ENCODE measurements around the gene QRSL1. TPM values are rescaled to one million over a fixed set of nuclear protein-coding genes. Genes with fewer than 3 reads are reported as not detected.

The QRSL1 gene
- total RNA-seq, 3 donors from 2014 or later, result 7.4 to 17.1 (median 9.2) TPM

DNA sequence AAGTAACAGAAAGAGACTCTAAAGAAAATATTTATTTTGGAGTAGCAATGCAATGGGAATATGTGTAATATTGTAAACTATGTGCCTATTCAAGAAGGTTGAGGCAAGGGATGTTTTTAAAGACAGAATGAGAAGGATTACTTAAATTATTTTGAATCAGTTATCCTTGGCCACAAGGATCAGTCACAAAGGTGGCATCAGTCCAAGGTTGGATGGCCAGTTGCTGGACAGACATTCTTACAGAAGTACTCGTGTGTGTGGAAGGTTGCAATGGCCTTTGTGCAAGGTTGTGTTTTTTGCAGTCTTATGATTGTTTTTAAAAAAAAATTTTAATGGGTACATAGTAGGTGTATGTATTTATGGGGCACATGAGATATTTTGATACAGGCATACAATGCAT, 2.0 kb downstream of the QRSL1 start:
- intact Hi-C loops (cut with DNase I; ENCODE audit: low total_unique reads), result loop anchor here (2.0 kb wide), 1 partner anchor 31 kb away; no protein-coding TSS in a partner anchor
- Histone ChIP-seq H3K9me3 (no peaks in the 10 kb centered on the region), H3K4me3 (no peak overlapping the region), H3K27me3 (no peaks in the 10 kb centered on the region), H3K27ac (no peak overlapping the region), H3K36me3 (no peaks in the 10 kb centered on the region), H3K4me1 (peaks cover 0 to 7% of the 10 kb centered on the region in 2 donors)
- TF ChIP-seq, protein P1, sequence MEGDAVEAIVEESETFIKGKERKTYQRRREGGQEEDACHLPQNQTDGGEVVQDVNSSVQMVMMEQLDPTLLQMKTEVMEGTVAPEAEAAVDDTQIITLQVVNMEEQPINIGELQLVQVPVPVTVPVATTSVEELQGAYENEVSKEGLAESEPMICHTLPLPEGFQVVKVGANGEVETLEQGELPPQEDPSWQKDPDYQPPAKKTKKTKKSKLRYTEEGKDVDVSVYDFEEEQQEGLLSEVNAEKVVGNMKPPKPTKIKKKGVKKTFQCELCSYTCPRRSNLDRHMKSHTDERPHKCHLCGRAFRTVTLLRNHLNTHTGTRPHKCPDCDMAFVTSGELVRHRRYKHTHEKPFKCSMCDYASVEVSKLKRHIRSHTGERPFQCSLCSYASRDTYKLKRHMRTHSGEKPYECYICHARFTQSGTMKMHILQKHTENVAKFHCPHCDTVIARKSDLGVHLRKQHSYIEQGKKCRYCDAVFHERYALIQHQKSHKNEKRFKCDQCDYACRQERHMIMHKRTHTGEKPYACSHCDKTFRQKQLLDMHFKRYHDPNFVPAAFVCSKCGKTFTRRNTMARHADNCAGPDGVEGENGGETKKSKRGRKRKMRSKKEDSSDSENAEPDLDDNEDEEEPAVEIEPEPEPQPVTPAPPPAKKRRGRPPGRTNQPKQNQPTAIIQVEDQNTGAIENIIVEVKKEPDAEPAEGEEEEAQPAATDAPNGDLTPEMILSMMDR (IDR thresholded peaks at IDR 0.05), result no peak
- TF ChIP-seq POLR2AphosphoS5 (IDR thresholded peaks at IDR 0.05) (no peak), POLR2A (IDR thresholded peaks at IDR 0.05) (no peak)
- no peak for DNase-seq (ENCODE audit: low spot score in 2 of 2)

- Histone ChIP-seq H3K4me1 (peaks cover 0 to 7% of the 10 kb centered on the region in 2 donors), H3K9me3 (no peaks in the 10 kb centered on the region), H3K27me3 (no peaks in the 10 kb centered on the region), H3K27ac (no peak overlapping the region), H3K36me3 (no peaks in the 10 kb centered on the region), H3K4me3 (no peak overlapping the region)
- no peak for DNase-seq (ENCODE audit: low spot score in 2 of 2)
- intact Hi-C loops (cut with DNase I; ENCODE audit: low total_unique reads), result no loop called here
- TF ChIP-seq POLR2AphosphoS5 (IDR thresholded peaks at IDR 0.05), result no peak
Measured at GRCh38 chr6:106634565-106634964, 5.2 kb downstream of the QRSL1 start.

- no peaks in the 10 kb centered on the region for H3K9me3 ChIP-seq
- TF ChIP-seq POLR2AphosphoS5 (IDR thresholded peaks at IDR 0.05), result no peak
- no peak for TF ChIP-seq POLR2A (IDR thresholded peaks at IDR 0.05)
- TF ChIP-seq, protein P1 (IDR thresholded peaks at IDR 0.05), result no peak
- H3K27ac ChIP-seq, result no peak overlapping the region
- no peak overlapping the region for H3K4me3 ChIP-seq
- intact Hi-C loops (cut with DNase I; ENCODE audit: low total_unique reads), result no loop called here
- no peaks in the 10 kb centered on the region for H3K36me3 ChIP-seq
- H3K27me3 ChIP-seq, result no peaks in the 10 kb centered on the region
- no peaks in the 10 kb centered on the region for H3K4me1 ChIP-seq
- DNase-seq (ENCODE audit: low spot score in 2 of 2), result no peak
Measured at GRCh38 chr6:106637051-106637716, 7.8 kb downstream of the QRSL1 start.

- H3K27me3 ChIP-seq, result no peaks in the 10 kb centered on the region
- H3K27ac ChIP-seq, result no peak overlapping the region
- no peaks in the 10 kb centered on the region for H3K4me1 ChIP-seq
- H3K9me3 ChIP-seq, result no peaks in the 10 kb centered on the region
- DNase-seq (ENCODE audit: low spot score in 2 of 2), result no peak
- H3K36me3 ChIP-seq, result no peaks in the 10 kb centered on the region
- no peak overlapping the region for H3K4me3 ChIP-seq
- TF ChIP-seq POLR2A (IDR thresholded peaks at IDR 0.05), result no peak
- TF ChIP-seq, protein P1 (IDR thresholded peaks at IDR 0.05), result no peak
- no peak for TF ChIP-seq POLR2AphosphoS5 (IDR thresholded peaks at IDR 0.05)
- intact Hi-C loops (cut with DNase I; ENCODE audit: low total_unique reads), result no loop called here
Measured at GRCh38 chr6:106637717-106638341, 8.5 kb downstream of the QRSL1 start.

DNA sequence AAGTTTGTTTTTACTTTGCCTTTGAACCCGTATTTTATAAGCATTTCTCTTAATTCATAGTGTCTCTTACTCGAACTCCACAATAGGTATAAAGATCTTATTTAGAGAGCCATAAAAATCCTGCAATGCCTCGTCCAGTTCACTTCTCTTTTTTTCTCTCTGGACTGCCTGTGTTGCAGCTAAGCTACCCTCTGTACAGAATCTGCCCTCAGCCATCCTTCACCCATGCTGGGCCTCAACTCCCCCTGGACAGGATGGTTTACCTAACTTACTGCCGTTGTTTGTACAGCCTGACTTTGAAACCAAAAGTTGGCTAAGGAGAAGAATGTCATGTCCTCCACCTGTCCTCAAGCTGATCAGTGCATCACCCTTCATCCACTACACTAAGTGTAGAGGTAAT, 10.4 kb downstream of the QRSL1 start:
- TF ChIP-seq POLR2A (IDR thresholded peaks at IDR 0.05), result no peak
- no peak for TF ChIP-seq POLR2AphosphoS5 (IDR thresholded peaks at IDR 0.05)
- intact Hi-C loops (cut with DNase I; ENCODE audit: low total_unique reads), result no loop called here
- Histone ChIP-seq H3K4me3 (no peak overlapping the region), H3K27me3 (no peaks in the 10 kb centered on the region), H3K36me3 (no peaks in the 10 kb centered on the region), H3K4me1 (no peaks in the 10 kb centered on the region), H3K9me3 (no peaks in the 10 kb centered on the region), H3K27ac (no peak overlapping the region)
- DNase-seq (ENCODE audit: low spot score in 2 of 2), result no peak

DNA sequence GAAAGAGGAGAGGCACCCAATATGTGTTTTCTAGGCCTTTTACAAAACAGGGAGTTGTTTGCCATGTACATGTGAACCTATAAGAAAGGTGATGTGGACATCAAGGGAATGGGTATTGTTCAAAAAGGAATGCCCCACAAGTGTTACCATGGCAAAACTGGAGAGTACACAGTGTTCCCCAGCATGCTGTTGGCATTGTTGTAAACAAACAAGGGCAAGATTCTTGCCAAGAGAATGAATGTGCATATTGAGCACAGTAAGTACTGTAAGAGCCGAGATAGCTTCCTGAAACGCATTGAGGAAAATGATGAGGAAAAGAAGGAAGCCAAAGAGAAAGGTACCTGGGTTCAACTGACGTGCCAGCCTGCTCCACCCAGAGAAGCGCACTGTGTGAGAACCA, 13.1 kb downstream of the QRSL1 start:
- Histone ChIP-seq H3K36me3 (no peaks in the 10 kb centered on the region), H3K9me3 (no peaks in the 10 kb centered on the region), H3K27me3 (no peaks in the 10 kb centered on the region), H3K4me1 (no peaks in the 10 kb centered on the region), H3K27ac (no peak overlapping the region), H3K4me3 (no peak overlapping the region)
- TF ChIP-seq POLR2AphosphoS5 (IDR thresholded peaks at IDR 0.05), result peak in 1 of 3 donors; percentile 44
- TF ChIP-seq, protein P1 (IDR thresholded peaks at IDR 0.05), result no peak
- intact Hi-C loops (cut with DNase I; ENCODE audit: low total_unique reads), result no loop called here
- DNase-seq (ENCODE audit: low spot score in 2 of 2), result no peak

All from breast epithelium (tissue), 4 donors.